Measurements from ENCODE around the gene GALNTL6. TPM values are rescaled to one million over a fixed set of nuclear protein-coding genes. Genes with fewer than 3 reads are reported as not detected.

GALNTL6 gene
- total and polyA plus RNA-seq, 8 donors, result 0.13 to 0.41 (median 0.21) TPM; not detected in 4

- intact Hi-C loops (cut with DNase I), result no loop called here
- H3K27me3 ChIP-seq, result no peaks in the 10 kb centered on the region
- H3K36me3 ChIP-seq, result no peaks in the 10 kb centered on the region
- TF ChIP-seq, protein P1, sequence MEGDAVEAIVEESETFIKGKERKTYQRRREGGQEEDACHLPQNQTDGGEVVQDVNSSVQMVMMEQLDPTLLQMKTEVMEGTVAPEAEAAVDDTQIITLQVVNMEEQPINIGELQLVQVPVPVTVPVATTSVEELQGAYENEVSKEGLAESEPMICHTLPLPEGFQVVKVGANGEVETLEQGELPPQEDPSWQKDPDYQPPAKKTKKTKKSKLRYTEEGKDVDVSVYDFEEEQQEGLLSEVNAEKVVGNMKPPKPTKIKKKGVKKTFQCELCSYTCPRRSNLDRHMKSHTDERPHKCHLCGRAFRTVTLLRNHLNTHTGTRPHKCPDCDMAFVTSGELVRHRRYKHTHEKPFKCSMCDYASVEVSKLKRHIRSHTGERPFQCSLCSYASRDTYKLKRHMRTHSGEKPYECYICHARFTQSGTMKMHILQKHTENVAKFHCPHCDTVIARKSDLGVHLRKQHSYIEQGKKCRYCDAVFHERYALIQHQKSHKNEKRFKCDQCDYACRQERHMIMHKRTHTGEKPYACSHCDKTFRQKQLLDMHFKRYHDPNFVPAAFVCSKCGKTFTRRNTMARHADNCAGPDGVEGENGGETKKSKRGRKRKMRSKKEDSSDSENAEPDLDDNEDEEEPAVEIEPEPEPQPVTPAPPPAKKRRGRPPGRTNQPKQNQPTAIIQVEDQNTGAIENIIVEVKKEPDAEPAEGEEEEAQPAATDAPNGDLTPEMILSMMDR (IDR thresholded peaks at IDR 0.05), result no peak
- DNase-seq (peak in 1 of 6 donors; percentile 18), ATAC-seq (no peak), FAIRE-seq (no peak)
- H3K9me3 ChIP-seq, result no peaks in the 10 kb centered on the region
- no peak overlapping the region for H3K27ac ChIP-seq
- H3K4me3 ChIP-seq, result no peak overlapping the region
- H3K4me1 ChIP-seq, result no peaks in the 10 kb centered on the region
Observed at GRCh38 chr4:172514011-172514410, 700.8 kb downstream of the GALNTL6 start.

DNA sequence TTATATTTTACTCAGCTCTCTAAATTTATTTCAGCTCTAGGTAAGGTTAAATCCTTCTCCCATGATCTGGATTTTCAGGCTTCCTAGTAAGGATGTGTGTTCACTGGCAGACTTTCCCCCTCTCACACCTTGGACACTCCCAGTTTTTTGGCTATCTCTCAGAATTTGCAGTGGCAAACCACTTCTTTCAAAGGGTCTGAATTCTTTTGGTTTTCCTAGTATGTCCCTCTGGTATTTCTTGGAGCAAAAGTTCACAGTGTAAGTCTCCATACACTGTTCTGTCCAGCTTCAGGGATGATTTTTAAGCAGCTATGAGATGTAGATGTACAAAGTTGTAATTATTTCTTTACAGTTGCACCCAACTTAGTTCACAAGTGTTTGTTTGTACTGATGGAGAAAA lies 701.6 kb downstream of the GALNTL6 start:
- no peak for ATAC-seq

GRCh38 chr4:172515266-172515879 lies 702.2 kb downstream of the GALNTL6 start:
- H3K9me3 ChIP-seq, result no peaks in the 10 kb centered on the region
- H3K27ac ChIP-seq, result no peak overlapping the region
- no peaks in the 10 kb centered on the region for H3K36me3 ChIP-seq
- intact Hi-C loops (cut with DNase I), result no loop called here
- FAIRE-seq (no peak), ATAC-seq (no peak), DNase-seq (no peak)
- no peaks in the 10 kb centered on the region for H3K4me1 ChIP-seq
- 66 to 80% methylated on average over 7 of the region's 7 CpGs for WGBS, 2 donors
- no peaks in the 10 kb centered on the region for H3K27me3 ChIP-seq
- no peak overlapping the region for H3K4me3 ChIP-seq
- TF ChIP-seq, protein P1 (IDR thresholded peaks at IDR 0.05), result no peak

More for the DNA sequence above, 701.6 kb downstream of the GALNTL6 start:
- Histone ChIP-seq H3K4me3 (no peak overlapping the region), H3K36me3 (no peaks in the 10 kb centered on the region), H3K4me1 (no peaks in the 10 kb centered on the region), H3K27me3 (no peaks in the 10 kb centered on the region), H3K9me3 (no peaks in the 10 kb centered on the region), H3K27ac (no peak overlapping the region)
- DNase-seq, result no peak
- TF ChIP-seq, protein P1 (IDR thresholded peaks at IDR 0.05), result no peak
- intact Hi-C loops (cut with DNase I), result no loop called here
- FAIRE-seq, result no peak

- intact Hi-C loops (cut with DNase I), result no loop called here
- WGBS, 2 donors, result 22 to 26% methylated on average over 2 of the region's 2 CpGs
- no peak overlapping the region for H3K27ac ChIP-seq
- no peaks in the 10 kb centered on the region for H3K9me3 ChIP-seq
- no peaks in the 10 kb centered on the region for H3K4me1 ChIP-seq
- TF ChIP-seq, protein P1 (IDR thresholded peaks at IDR 0.05), result no peak
- H3K4me3 ChIP-seq, result no peak overlapping the region
- H3K27me3 ChIP-seq, result no peaks in the 10 kb centered on the region
- no peaks in the 10 kb centered on the region for H3K36me3 ChIP-seq
- ATAC-seq (no peak), FAIRE-seq (no peak), DNase-seq (no peak)
Observed at GRCh38 chr4:172517391-172517790, 704.2 kb downstream of the GALNTL6 start.

- intact Hi-C loops (cut with DNase I), result no loop called here
Observed at GRCh38 chr4:172521248-172521647, 708.0 kb downstream of the GALNTL6 start.

More at GRCh38 chr4:172521248-172521647, 708.0 kb downstream of the GALNTL6 start:
- Histone ChIP-seq H3K27ac (no peak overlapping the region), H3K36me3 (no peaks in the 10 kb centered on the region), H3K4me3 (no peak overlapping the region), H3K9me3 (no peaks in the 10 kb centered on the region), H3K4me1 (no peaks in the 10 kb centered on the region), H3K27me3 (no peaks in the 10 kb centered on the region)
- TF ChIP-seq, protein P1 (IDR thresholded peaks at IDR 0.05), result no peak
- WGBS, 2 donors, result 59 to 74% methylated on average over 1 of the region's 1 CpG
- DNase-seq, result no peak
- FAIRE-seq, result no peak
- ATAC-seq, result no peak

Measured in pancreas (tissue), 10 donors.